Lower lobe of right lung (tissue), 2 donors: ENCODE results near the gene ZNF516. TPM values are rescaled to one million over a fixed set of nuclear protein-coding genes. Genes with fewer than 3 reads are reported as not detected.
A peak's percentile ranks its signal among the peaks of the same experiment; 100 is the strongest.

Source experiments
- ATAC-seq, 2 donors: fragments of 200-7000 bp; cut with Tn5 transposase; one replicate each; pipeline ENCODE4 v1.9.1; 2020 to 2022; ENCODE audit warnings: mild to moderate bottlenecking in 2 of 2, moderate library complexity in 2 of 2
- DNase-seq: peaks from one replicate; pipeline ENCODE4 v3.0.0-alpha.2; 2020
- H3K27ac ChIP-seq: fragments of 200-600 bp; one replicate; pipeline ENCODE4 v1.8.0; 2022
- H3K27me3 ChIP-seq: fragments of 200-600 bp; one replicate; pipeline ENCODE4 v1.8.0; 2022; ENCODE audit warnings: low read depth
- H3K36me3 ChIP-seq: fragments of 200-600 bp; one replicate; pipeline ENCODE4 v1.8.0; 2022; ENCODE audit warnings: mild to moderate bottlenecking
- H3K4me1 ChIP-seq: fragments of 200-600 bp; one replicate; pipeline ENCODE4 v1.8.0; 2022
- H3K4me3 ChIP-seq: fragments of 200-600 bp; one replicate; pipeline ENCODE4 v1.8.0; 2022; ENCODE audit warnings: mild to moderate bottlenecking
- H3K9me3 ChIP-seq: fragments of 200-600 bp; one replicate; pipeline ENCODE4 v1.8.0; 2022
- CTCF ChIP-seq: fragments of 200-600 bp; IDR thresholded peaks from one replicate; pipeline ENCODE4 v1.8.0; 2022; ENCODE audit warnings: antibody characterized with exemption, mild to moderate bottlenecking
- intact Hi-C: fragments of 100-400 bp; cut with DNase I; formaldehyde crosslinking; loops from one replicate; pipeline ENCODE4 v1.11.0; 2022
- total RNA-seq: library from RNA; stranded (reverse); fragmentation: NEBNext Ultra II Directional; extraction: Animal tissue kit (Norgen Biotek cat#: 25700); gene quantifications from one replicate; pipeline ENCODE4 v1.2.1, GENCODE V29; 2021
- donor health status: DM: no; HTN: yes; CAD: no; lungs with severe emphysema.

Gene ZNF516
- total RNA-seq, 1 donor from 2014 or later = 28.8 TPM

- H3K27me3 ChIP-seq = no peaks in the 10 kb centered on the region
- no peaks in the 10 kb centered on the region for H3K36me3 ChIP-seq
- H3K4me1 ChIP-seq = peaks cover 9% of the 10 kb centered on the region
- intact Hi-C loops = no loop called here
- TF ChIP-seq CTCF = no peak
- no peaks in the 10 kb centered on the region for H3K9me3 ChIP-seq
- no peak overlapping the region for H3K4me3 ChIP-seq
- H3K27ac ChIP-seq = no peak overlapping the region
- DNase-seq (no peak), ATAC-seq (no peak)
Measured at GRCh38 chr18:76461692-76462325, 33.2 kb downstream of the ZNF516 start.

GRCh38 chr18:76461148-76461547, 33.9 kb downstream of the ZNF516 start:
- Histone ChIP-seq H3K4me3 (no peak overlapping the region), H3K4me1 (peaks cover 9% of the 10 kb centered on the region), H3K36me3 (no peaks in the 10 kb centered on the region), H3K9me3 (no peaks in the 10 kb centered on the region), H3K27ac (no peak overlapping the region), H3K27me3 (no peaks in the 10 kb centered on the region)
- no peak for DNase-seq
- ATAC-seq = no peak
- TF ChIP-seq CTCF = no peak
- intact Hi-C loops = no loop called here

GRCh38 chr18:76460482-76460881, 34.6 kb downstream of the ZNF516 start:
- DNase-seq (no peak), ATAC-seq (no peak)
- intact Hi-C loops = no loop called here

GRCh38 chr18:76459687-76460350, 35.2 kb downstream of the ZNF516 start:
- H3K36me3 ChIP-seq = no peaks in the 10 kb centered on the region
- DNase-seq (peak; percentile 56), ATAC-seq (peak; percentile 91)
- H3K27ac ChIP-seq = peak overlapping the region; percentile 56
- no peaks in the 10 kb centered on the region for H3K9me3 ChIP-seq
- H3K4me3 ChIP-seq = no peak overlapping the region
- TF ChIP-seq CTCF = no peak
- H3K4me1 ChIP-seq = peaks cover 9% of the 10 kb centered on the region
- intact Hi-C loops = no loop called here
- H3K27me3 ChIP-seq = no peaks in the 10 kb centered on the region

More at GRCh38 chr18:76460482-76460881, 34.6 kb downstream of the ZNF516 start:
- no peak overlapping the region for H3K4me3 ChIP-seq
- TF ChIP-seq CTCF = no peak
- H3K9me3 ChIP-seq = no peaks in the 10 kb centered on the region
- H3K36me3 ChIP-seq = no peaks in the 10 kb centered on the region
- H3K27me3 ChIP-seq = no peaks in the 10 kb centered on the region
- peaks cover 9% of the 10 kb centered on the region for H3K4me1 ChIP-seq
- H3K27ac ChIP-seq = no peak overlapping the region

- Histone ChIP-seq H3K4me1 (peaks cover 9% of the 10 kb centered on the region), H3K27ac (peak overlapping the region; percentile 56), H3K9me3 (no peaks in the 10 kb centered on the region), H3K36me3 (no peaks in the 10 kb centered on the region), H3K4me3 (no peak overlapping the region), H3K27me3 (no peaks in the 10 kb centered on the region)
- DNase-seq (no peak), ATAC-seq (no peak)
- no peak for TF ChIP-seq CTCF
- intact Hi-C loops = no loop called here
Measured at GRCh38 chr18:76459312-76459686, 35.7 kb downstream of the ZNF516 start.
